ENCODE data around the gene KIFAP3.
"Not testable (repeated sequence)": the region's sequence is repeated elsewhere in the genome, so short reads cannot be mapped to it uniquely, and the experiment has no call there.

KIFAP3 gene

GRCh38 chr1:170012920-170013319, 61.6 kb downstream of the KIFAP3 start:
- TF ChIP-seq CTCF (IDR thresholded peaks at IDR 0.05; ENCODE audit: control extremely low read depth, extremely low read depth, low read depth, missing control alignments): no peak
- ChIA-PET POLR2A (no interaction called here), CTCF (no interaction called here)
- DNase-seq (ENCODE audit: extremely low spot score): no peak

- CTCF ChIA-PET: interaction anchor here (1.3 kb wide), 1 partner anchor 15 kb away, joined by 3 read pairs; no protein-coding TSS in a partner anchor
- TF ChIP-seq CTCF (IDR thresholded peaks at IDR 0.05; ENCODE audit: control extremely low read depth, extremely low read depth, low read depth, missing control alignments): no peak
- POLR2A ChIA-PET: no interaction called here
- no peak for DNase-seq (ENCODE audit: extremely low spot score)
Observed at GRCh38 chr1:170010443-170010842, 64.1 kb downstream of the KIFAP3 start.

GRCh38 chr1:170009551-170009950, 64.9 kb downstream of the KIFAP3 start:
- POLR2A ChIA-PET: no interaction called here
- no peak for DNase-seq (ENCODE audit: extremely low spot score)
- no peak for TF ChIP-seq CTCF (IDR thresholded peaks at IDR 0.05; ENCODE audit: control extremely low read depth, extremely low read depth, low read depth, missing control alignments)
- CTCF ChIA-PET: interaction anchor here (0.9 to 1.3 kb wide), 2 partner anchors 14 to 42 kb away, joined by 3 read pairs; no protein-coding TSS in a partner anchor

- CTCF ChIA-PET: interaction anchor here (0.9 kb wide), 1 partner anchor 41 kb away, joined by 3 read pairs; no protein-coding TSS in a partner anchor
- POLR2A ChIA-PET; DNase-seq (ENCODE audit: extremely low spot score): not testable (repeated sequence)
Observed at GRCh38 chr1:170008745-170009144, 65.8 kb downstream of the KIFAP3 start.

- CTCF ChIA-PET; POLR2A ChIA-PET; DNase-seq (ENCODE audit: extremely low spot score): not testable (repeated sequence)
Observed at GRCh38 chr1:170003270-170003835, 71.1 kb downstream of the KIFAP3 start.

GRCh38 chr1:170001266-170001665, 73.2 kb downstream of the KIFAP3 start:
- ChIA-PET CTCF (no interaction called here), POLR2A (no interaction called here)
- DNase-seq (ENCODE audit: extremely low spot score): no peak
- TF ChIP-seq CTCF (IDR thresholded peaks at IDR 0.05; ENCODE audit: control extremely low read depth, extremely low read depth, low read depth, missing control alignments): no peak

GRCh38 chr1:169999761-170000160, 74.7 kb downstream of the KIFAP3 start:
- DNase-seq (ENCODE audit: extremely low spot score): no peak
- ChIA-PET POLR2A (no interaction called here), CTCF (interaction anchor here (1.3 kb wide), 1 partner anchor 28 kb away, joined by 4 read pairs; no protein-coding TSS in a partner anchor)
- no peak for TF ChIP-seq CTCF (IDR thresholded peaks at IDR 0.05; ENCODE audit: control extremely low read depth, extremely low read depth, low read depth, missing control alignments)

- ChIA-PET POLR2A (no interaction called here), CTCF (interaction anchor here (1.3 kb wide), 1 partner anchor 28 kb away, joined by 4 read pairs; no protein-coding TSS in a partner anchor)
- no peak for TF ChIP-seq CTCF (IDR thresholded peaks at IDR 0.05; ENCODE audit: control extremely low read depth, extremely low read depth, low read depth, missing control alignments)
- DNase-seq (ENCODE audit: extremely low spot score): no peak
Observed at GRCh38 chr1:169999331-169999741, 75.2 kb downstream of the KIFAP3 start.
